ENCODE data around the gene NAV2. TPM values are rescaled to one million over a fixed set of nuclear protein-coding genes. Genes with fewer than 3 reads are reported as not detected.

NAV2 gene
- polyA plus RNA-seq, 1 donor from 2014 or later, result 3.0 TPM

DNA sequence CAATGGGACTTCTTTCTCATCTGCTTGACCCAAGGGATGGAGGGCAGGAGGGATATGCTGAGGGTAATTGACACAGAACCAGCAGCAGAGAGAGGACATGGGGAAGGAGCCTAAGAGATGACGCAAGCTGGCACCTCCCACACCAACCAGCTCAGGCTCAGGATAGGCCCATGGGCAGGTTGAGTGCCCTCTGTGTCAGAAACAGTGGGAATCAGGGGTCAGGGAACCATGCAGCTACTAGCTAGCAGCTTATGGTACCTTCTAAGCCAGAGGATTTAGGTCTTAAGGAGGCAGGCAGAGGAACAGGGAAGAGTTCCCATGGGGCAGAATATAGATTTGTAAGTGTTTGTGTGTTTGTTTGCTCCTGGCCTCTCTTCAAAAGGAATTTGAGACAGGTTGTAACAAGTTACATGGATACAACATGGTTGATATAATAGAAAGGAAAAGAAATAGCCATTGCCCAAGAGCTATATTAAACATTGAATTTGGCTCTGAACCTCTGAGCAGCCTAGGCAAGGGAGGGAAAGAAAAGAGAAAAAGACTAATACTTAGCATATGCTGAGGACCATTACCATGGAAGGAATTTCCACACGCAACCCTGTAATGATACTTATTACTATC, 39.9 kb upstream of the NAV2 start:
- no peak overlapping the region for H2AFZ ChIP-seq (ENCODE audit: low read depth, low read length)
- H3K9me2 ChIP-seq (ENCODE audit: insufficient read depth, low read length), result no peaks in the 10 kb centered on the region
- TF ChIP-seq EP300 (conservative IDR thresholded peaks at IDR 0.05; ENCODE audit: poor library complexity, severe bottlenecking), result no peak
- TF ChIP-seq, protein P1, sequence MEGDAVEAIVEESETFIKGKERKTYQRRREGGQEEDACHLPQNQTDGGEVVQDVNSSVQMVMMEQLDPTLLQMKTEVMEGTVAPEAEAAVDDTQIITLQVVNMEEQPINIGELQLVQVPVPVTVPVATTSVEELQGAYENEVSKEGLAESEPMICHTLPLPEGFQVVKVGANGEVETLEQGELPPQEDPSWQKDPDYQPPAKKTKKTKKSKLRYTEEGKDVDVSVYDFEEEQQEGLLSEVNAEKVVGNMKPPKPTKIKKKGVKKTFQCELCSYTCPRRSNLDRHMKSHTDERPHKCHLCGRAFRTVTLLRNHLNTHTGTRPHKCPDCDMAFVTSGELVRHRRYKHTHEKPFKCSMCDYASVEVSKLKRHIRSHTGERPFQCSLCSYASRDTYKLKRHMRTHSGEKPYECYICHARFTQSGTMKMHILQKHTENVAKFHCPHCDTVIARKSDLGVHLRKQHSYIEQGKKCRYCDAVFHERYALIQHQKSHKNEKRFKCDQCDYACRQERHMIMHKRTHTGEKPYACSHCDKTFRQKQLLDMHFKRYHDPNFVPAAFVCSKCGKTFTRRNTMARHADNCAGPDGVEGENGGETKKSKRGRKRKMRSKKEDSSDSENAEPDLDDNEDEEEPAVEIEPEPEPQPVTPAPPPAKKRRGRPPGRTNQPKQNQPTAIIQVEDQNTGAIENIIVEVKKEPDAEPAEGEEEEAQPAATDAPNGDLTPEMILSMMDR (IDR thresholded peaks at IDR 0.05; ENCODE audit: poor library complexity, severe bottlenecking), result no peak
- no peak for TF ChIP-seq TAF1 (IDR thresholded peaks at IDR 0.05; ENCODE audit: low read depth)
- TF ChIP-seq RAD21 (conservative IDR thresholded peaks at IDR 0.05), result no peak
- no peak for TF ChIP-seq SMC3 (conservative IDR thresholded peaks at IDR 0.05; ENCODE audit: poor library complexity)
- TF ChIP-seq REST (IDR thresholded peaks at IDR 0.05; ENCODE audit: borderline replicate concordance), result no peak
- TF ChIP-seq POLR2AphosphoS5 (IDR thresholded peaks at IDR 0.05), result no peak
- no peak for TF ChIP-seq MXI1 (conservative IDR thresholded peaks at IDR 0.05; ENCODE audit: poor library complexity, severe bottlenecking)
- no peak for TF ChIP-seq EZH2 (IDR thresholded peaks at IDR 0.05; ENCODE audit: borderline replicate concordance, insufficient read depth, low read length, poor library complexity, severe bottlenecking)
- no peaks in the 10 kb centered on the region for H4K20me1 ChIP-seq (ENCODE audit: insufficient read depth)
- no peaks in the 10 kb centered on the region for H3K79me2 ChIP-seq (replicated peaks; ENCODE audit: insufficient read depth, low read length)
- no peaks in the 10 kb centered on the region for H3F3A ChIP-seq (ENCODE audit: insufficient read depth, low read length, poor library complexity, severe bottlenecking)
- no peak overlapping the region for H3K27ac ChIP-seq (ENCODE audit: low read length)
- H3K4me2 ChIP-seq (ENCODE audit: low read length), result no peak overlapping the region
- H3K9me3 ChIP-seq (ENCODE audit: low read length), result no peaks in the 10 kb centered on the region
- no peak overlapping the region for H3K9ac ChIP-seq (ENCODE audit: low read length)
- H3K4me3 ChIP-seq (ENCODE audit: low read length), result no peak overlapping the region
- no peaks in the 10 kb centered on the region for H3K27me3 ChIP-seq (ENCODE audit: insufficient read depth, low read depth, low read length)
- no peaks in the 10 kb centered on the region for H3K36me3 ChIP-seq (ENCODE audit: insufficient read depth, low read length)

- no peaks in the 10 kb centered on the region for H3K9me2 ChIP-seq (ENCODE audit: insufficient read depth, low read length)
- no peak overlapping the region for H3K4me2 ChIP-seq (ENCODE audit: low read length)
- no peaks in the 10 kb centered on the region for H3K36me3 ChIP-seq (ENCODE audit: insufficient read depth, low read length)
- no peaks in the 10 kb centered on the region for H4K20me1 ChIP-seq (ENCODE audit: insufficient read depth)
- H3F3A ChIP-seq (ENCODE audit: insufficient read depth, low read length, poor library complexity, severe bottlenecking), result no peaks in the 10 kb centered on the region
- no peaks in the 10 kb centered on the region for H3K9me3 ChIP-seq (ENCODE audit: low read length)
- H3K27me3 ChIP-seq (ENCODE audit: insufficient read depth, low read depth, low read length), result no peaks in the 10 kb centered on the region
- no peak for TF ChIP-seq EZH2 (IDR thresholded peaks at IDR 0.05; ENCODE audit: borderline replicate concordance, insufficient read depth, low read length, poor library complexity, severe bottlenecking)
- TF ChIP-seq, protein P1 (IDR thresholded peaks at IDR 0.05; ENCODE audit: poor library complexity, severe bottlenecking), result no peak
- no peak for TF ChIP-seq SMC3 (conservative IDR thresholded peaks at IDR 0.05; ENCODE audit: poor library complexity)
- TF ChIP-seq TAF1 (IDR thresholded peaks at IDR 0.05; ENCODE audit: low read depth), result no peak
- no peak for TF ChIP-seq REST (IDR thresholded peaks at IDR 0.05; ENCODE audit: borderline replicate concordance)
- TF ChIP-seq MXI1 (conservative IDR thresholded peaks at IDR 0.05; ENCODE audit: poor library complexity, severe bottlenecking), result no peak
- TF ChIP-seq EP300 (conservative IDR thresholded peaks at IDR 0.05; ENCODE audit: poor library complexity, severe bottlenecking), result no peak
- TF ChIP-seq POLR2AphosphoS5 (IDR thresholded peaks at IDR 0.05), result no peak
- TF ChIP-seq RAD21 (conservative IDR thresholded peaks at IDR 0.05), result no peak
- no peak overlapping the region for H3K4me3 ChIP-seq (ENCODE audit: low read length)
- H3K9ac ChIP-seq (ENCODE audit: low read length), result no peak overlapping the region
- no peak overlapping the region for H3K27ac ChIP-seq (ENCODE audit: low read length)
- no peak overlapping the region for H2AFZ ChIP-seq (ENCODE audit: low read depth, low read length)
- no peaks in the 10 kb centered on the region for H3K79me2 ChIP-seq (replicated peaks; ENCODE audit: insufficient read depth, low read length)
Measured at GRCh38 chr11:19673924-19674729, 38.5 kb upstream of the NAV2 start.

All from neural cell (in vitro differentiated cells).